ENCODE results near the gene PRKCZ. TPM values are rescaled to one million over a fixed set of nuclear protein-coding genes. Genes with fewer than 3 reads are reported as not detected.

The PRKCZ gene
- total and polyA plus RNA-seq, 9 of the 15 experiments (the other 6 are each of a cell fraction or from before 2014, with no cell fraction given): 0.07 to 3.1 (median 1.3) TPM

GRCh38 chr1:2134266-2134620, 84.0 kb downstream of the PRKCZ start:
- ChIA-PET CTCF (ENCODE audit: low intra/inter-chr PET ratio) (no interaction called here), POLR2A (interaction anchor here (0.9 kb wide), 1 partner anchor 30 kb away, joined by 3 read pairs; no protein-coding TSS in a partner anchor)
- intact Hi-C loops (cut with micrococcal nuclease): no loop called here
- Histone ChIP-seq H3K4me2 (ENCODE audit: insufficient read depth, low read length) (no peak overlapping the region), H3K36me3 (ENCODE audit: control insufficient read depth, insufficient read depth, low read length) (no peaks in the 10 kb centered on the region), H3K9me3 (replicated peaks; ENCODE audit: control insufficient read depth, insufficient read depth, low read depth, low read length) (no peaks in the 10 kb centered on the region), H3K27ac (ENCODE audit: extremely low read depth, low read depth, low read length) (no peak overlapping the region), H3K79me2 (ENCODE audit: control insufficient read depth, insufficient read depth, low read length) (no peaks in the 10 kb centered on the region), H3K4me3 (no peak overlapping the region), H3K9ac (ENCODE audit: insufficient read depth in 1 of 2, low read depth in 2 of 2, low read length in 2 of 2) (no peak overlapping the region), H3K27me3 (ENCODE audit: control insufficient read depth in 2 of 2, insufficient read depth in 2 of 2, low read length in 2 of 2) (peaks cover 46 to 68% of the 10 kb centered on the region in 2 experiments), H4K20me1 (replicated peaks; ENCODE audit: control insufficient read depth, insufficient read depth, low read length) (0 out of 2 replicates have a peak, but pooled peaks cover 12% of the 10 kb centered on the region), H2AFZ (ENCODE audit: low read depth, low read length) (no peak overlapping the region; the same call in 1 of the 2 replicates), H3K9me1 (ENCODE audit: control insufficient read depth, insufficient read depth, low read length) (peaks cover 7% of the 10 kb centered on the region), H3K4me1 (replicated peaks in 1 of 2; ENCODE audit: control insufficient read depth in 2 of 2, insufficient read depth in 2 of 2, low read length in 2 of 2) (peaks cover 8 to 43% of the 10 kb centered on the region in 2 experiments)
- ATAC-seq: no peak
- no TSS peak for BruUV-seq (replicated peaks)
- peak; percentile 6 for FAIRE-seq
- in situ Hi-C loops (cut with MboI): no loop called here
- no peak for DNase-seq (ENCODE audit: extremely low read depth in 1 of 4, low spot score in 3 of 4)
- 61% methylated on average over 9 of the region's 9 CpGs for WGBS (ENCODE audit: insufficient coverage, low coverage, missing lambda C conversion rate)
- TF ChIP-seq ZNF655 (CRISPR knock-in tag; IDR thresholded peaks at IDR 0.05) (no peak), GABPA (tag; conservative IDR thresholded peaks at IDR 0.05; ENCODE audit: low read depth) (no peak), MTF1 (CRISPR knock-in tag; IDR thresholded peaks at IDR 0.05; ENCODE audit: borderline replicate concordance) (no peak), ZNF778 (CRISPR knock-in tag; IDR thresholded peaks at IDR 0.05) (no peak), ZNF143 (CRISPR knock-in tag; IDR thresholded peaks at IDR 0.05) (no peak), RBBP5 (IDR thresholded peaks at IDR 0.05; ENCODE audit: borderline replicate concordance, insufficient read depth, low read length, poor library complexity, severe bottlenecking) (no peak), ZNF699 (CRISPR knock-in tag; IDR thresholded peaks at IDR 0.05; ENCODE audit: insufficient replicate concordance) (no peak), CREB1 (IDR thresholded peaks at IDR 0.05) (no peak), CREB1 (CRISPR knock-in tag; IDR thresholded peaks at IDR 0.05) (no peak)
- TF ChIP-seq, protein P1, sequence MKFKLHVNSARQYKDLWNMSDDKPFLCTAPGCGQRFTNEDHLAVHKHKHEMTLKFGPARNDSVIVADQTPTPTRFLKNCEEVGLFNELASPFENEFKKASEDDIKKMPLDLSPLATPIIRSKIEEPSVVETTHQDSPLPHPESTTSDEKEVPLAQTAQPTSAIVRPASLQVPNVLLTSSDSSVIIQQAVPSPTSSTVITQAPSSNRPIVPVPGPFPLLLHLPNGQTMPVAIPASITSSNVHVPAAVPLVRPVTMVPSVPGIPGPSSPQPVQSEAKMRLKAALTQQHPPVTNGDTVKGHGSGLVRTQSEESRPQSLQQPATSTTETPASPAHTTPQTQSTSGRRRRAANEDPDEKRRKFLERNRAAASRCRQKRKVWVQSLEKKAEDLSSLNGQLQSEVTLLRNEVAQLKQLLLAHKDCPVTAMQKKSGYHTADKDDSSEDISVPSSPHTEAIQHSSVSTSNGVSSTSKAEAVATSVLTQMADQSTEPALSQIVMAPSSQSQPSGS (CRISPR knock-in tag; IDR thresholded peaks at IDR 0.05): no peak
- TF ChIP-seq, protein P2, sequence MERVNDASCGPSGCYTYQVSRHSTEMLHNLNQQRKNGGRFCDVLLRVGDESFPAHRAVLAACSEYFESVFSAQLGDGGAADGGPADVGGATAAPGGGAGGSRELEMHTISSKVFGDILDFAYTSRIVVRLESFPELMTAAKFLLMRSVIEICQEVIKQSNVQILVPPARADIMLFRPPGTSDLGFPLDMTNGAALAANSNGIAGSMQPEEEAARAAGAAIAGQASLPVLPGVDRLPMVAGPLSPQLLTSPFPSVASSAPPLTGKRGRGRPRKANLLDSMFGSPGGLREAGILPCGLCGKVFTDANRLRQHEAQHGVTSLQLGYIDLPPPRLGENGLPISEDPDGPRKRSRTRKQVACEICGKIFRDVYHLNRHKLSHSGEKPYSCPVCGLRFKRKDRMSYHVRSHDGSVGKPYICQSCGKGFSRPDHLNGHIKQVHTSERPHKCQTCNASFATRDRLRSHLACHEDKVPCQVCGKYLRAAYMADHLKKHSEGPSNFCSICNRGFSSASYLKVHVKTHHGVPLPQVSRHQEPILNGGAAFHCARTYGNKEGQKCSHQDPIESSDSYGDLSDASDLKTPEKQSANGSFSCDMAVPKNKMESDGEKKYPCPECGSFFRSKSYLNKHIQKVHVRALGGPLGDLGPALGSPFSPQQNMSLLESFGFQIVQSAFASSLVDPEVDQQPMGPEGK (CRISPR knock-in tag; IDR thresholded peaks at IDR 0.05; ENCODE audit: borderline replicate concordance): no peak
- TF ChIP-seq, protein P3, sequence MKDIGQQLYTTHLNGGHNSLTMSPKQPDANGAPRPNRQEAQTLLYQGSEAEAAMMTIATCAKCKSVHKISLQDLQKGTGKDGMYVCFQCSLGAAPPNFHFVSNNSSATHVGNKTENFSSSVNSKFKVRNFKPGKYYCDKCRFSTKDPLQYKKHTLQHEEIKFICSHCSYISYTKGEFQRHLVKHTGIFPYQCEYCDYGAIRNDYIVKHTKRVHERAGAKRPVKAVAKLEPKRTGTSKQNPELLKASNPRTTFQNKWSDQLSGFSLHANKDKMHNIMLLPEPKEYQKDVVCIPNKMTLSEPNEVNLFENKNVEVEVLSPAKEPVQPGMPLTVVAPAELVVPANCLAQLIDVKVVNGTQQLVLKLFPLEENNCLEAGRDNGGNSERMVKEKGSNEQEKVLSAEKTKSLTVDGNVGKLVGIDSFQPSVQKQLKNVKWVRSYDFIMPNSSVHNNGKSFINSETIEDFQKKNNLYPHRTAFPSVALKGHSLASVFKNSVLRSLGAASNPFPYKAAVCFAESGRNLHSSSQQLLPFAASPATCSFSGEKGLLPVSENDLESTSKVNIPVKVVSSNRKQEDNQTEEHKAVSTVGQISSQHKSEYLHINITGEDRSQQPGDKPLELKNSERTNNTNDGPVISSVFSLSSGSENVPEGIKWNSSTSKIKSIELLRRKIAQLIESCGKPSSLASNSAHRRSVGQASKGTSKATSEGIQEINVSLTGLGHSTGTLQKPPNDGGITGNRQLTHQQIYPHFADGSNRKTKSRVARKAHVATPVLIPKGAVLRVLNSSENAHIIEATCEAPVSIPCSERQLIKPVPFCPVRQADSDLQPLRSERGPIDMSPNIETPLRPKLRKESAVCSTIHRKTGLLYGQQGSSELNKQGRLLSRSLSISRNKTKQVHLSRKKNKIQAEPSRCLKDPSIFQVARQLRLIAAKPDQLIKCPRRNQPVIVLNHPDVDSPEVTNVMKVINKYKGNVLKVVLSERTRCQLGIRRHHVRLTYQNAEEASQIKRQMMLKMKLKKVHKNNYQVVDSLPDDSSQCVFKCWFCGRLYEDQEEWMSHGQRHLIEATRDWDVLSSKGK (CRISPR knock-in tag; IDR thresholded peaks at IDR 0.05): no peak
- TF ChIP-seq, protein P4, sequence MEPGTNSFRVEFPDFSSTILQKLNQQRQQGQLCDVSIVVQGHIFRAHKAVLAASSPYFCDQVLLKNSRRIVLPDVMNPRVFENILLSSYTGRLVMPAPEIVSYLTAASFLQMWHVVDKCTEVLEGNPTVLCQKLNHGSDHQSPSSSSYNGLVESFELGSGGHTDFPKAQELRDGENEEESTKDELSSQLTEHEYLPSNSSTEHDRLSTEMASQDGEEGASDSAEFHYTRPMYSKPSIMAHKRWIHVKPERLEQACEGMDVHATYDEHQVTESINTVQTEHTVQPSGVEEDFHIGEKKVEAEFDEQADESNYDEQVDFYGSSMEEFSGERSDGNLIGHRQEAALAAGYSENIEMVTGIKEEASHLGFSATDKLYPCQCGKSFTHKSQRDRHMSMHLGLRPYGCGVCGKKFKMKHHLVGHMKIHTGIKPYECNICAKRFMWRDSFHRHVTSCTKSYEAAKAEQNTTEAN (CRISPR knock-in tag; IDR thresholded peaks at IDR 0.05): no peak
